GM13977 (cell line): ENCODE results near the gene SLC8A2.

Experiments
- DNase-seq: peaks from one replicate; pipeline ENCODE4 v3.0.0; 2012; ENCODE audit warnings: low spot score
- CTCF ChIP-seq: IDR thresholded peaks from 2 replicates; pipeline ENCODE4 v1.5.1; 2012; ENCODE audit warnings: mild to moderate bottlenecking, control low read depth; ENCODE audit not compliant: insufficient read depth; ENCODE audit errors: extremely low read depth, missing control alignments
- in situ Hi-C: fragments of 300-500 bp; cut with MboI; formaldehyde crosslinking; loops from one replicate; pipeline ENCODE4 v1.12.0; 2022; ENCODE audit warnings: low sequenced_read_pairs, low pct_unique_long_range_greater_than_20kb, mixed read lengths, inconsistent platforms; ENCODE audit not compliant: unreplicated experiment

SLC8A2 gene

GRCh38 chr19:47408156-47408938 lies 63.3 kb downstream of the SLC8A2 start:
- peak; percentile 10 for DNase-seq
- in situ Hi-C loops: no loop called here
- TF ChIP-seq CTCF: no peak

GRCh38 chr19:47407417-47407774 lies 64.3 kb downstream of the SLC8A2 start:
- in situ Hi-C loops: no loop called here
- DNase-seq: peak; percentile 31
- no peak for TF ChIP-seq CTCF

GRCh38 chr19:47406711-47407416 lies 64.8 kb downstream of the SLC8A2 start:
- DNase-seq: peak; percentile 32
- TF ChIP-seq CTCF: no peak
- in situ Hi-C loops: no loop called here

- DNase-seq: peak; percentile 14
- in situ Hi-C loops: no loop called here
- TF ChIP-seq CTCF: no peak
These were observed 65.8 kb downstream of the SLC8A2 start for GRCh38 chr19:47405854-47406417.

- DNase-seq: no peak
- in situ Hi-C loops: no loop called here
- no peak for TF ChIP-seq CTCF
These were observed 66.5 kb downstream of the SLC8A2 start for GRCh38 chr19:47405197-47405550.

- TF ChIP-seq CTCF: no peak
- peak; percentile 14 for DNase-seq
- in situ Hi-C loops: no loop called here
These were observed 67.1 kb downstream of the SLC8A2 start for GRCh38 chr19:47404334-47405196.
